ENCODE measurements around the gene PSME3IP1.

GRCh38 chr16:57115168-57115513 is 70.7 kb downstream of the PSME3IP1 start:
- no peak for TF ChIP-seq CTCF (tag by site-specific recombination; IDR thresholded peaks at IDR 0.05)
- TF ChIP-seq ZFP37 (tag by site-specific recombination; IDR thresholded peaks at IDR 0.05): no peak
- TF ChIP-seq ZNF610 (tag by site-specific recombination; IDR thresholded peaks at IDR 0.05; ENCODE audit: borderline replicate concordance): no peak
- no peak for TF ChIP-seq ZNF114 (tag by site-specific recombination; IDR thresholded peaks at IDR 0.05)
- TF ChIP-seq REPIN1 (tag by site-specific recombination; IDR thresholded peaks at IDR 0.05; ENCODE audit: low read depth): no peak
- TF ChIP-seq ZNF138 (tag by site-specific recombination; IDR thresholded peaks at IDR 0.05; ENCODE audit: borderline replicate concordance): no peak
- TF ChIP-seq GLI4 (tag by site-specific recombination; IDR thresholded peaks at IDR 0.05): no peak
- TF ChIP-seq YY1 (tag by site-specific recombination; IDR thresholded peaks at IDR 0.05): no peak
- no peak for TF ChIP-seq ZNF121 (tag by site-specific recombination; IDR thresholded peaks at IDR 0.05)
- TF ChIP-seq ZBTB48 (tag by site-specific recombination; IDR thresholded peaks at IDR 0.05): no peak
- TF ChIP-seq ZNF221 (tag by site-specific recombination; IDR thresholded peaks at IDR 0.05; ENCODE audit: borderline replicate concordance): no peak
- no peak for TF ChIP-seq KLF16 (tag by site-specific recombination; IDR thresholded peaks at IDR 0.05)

Measured in HEK293 (cell line).